Astrocyte (in vitro differentiated cells and primary cell): ENCODE data around the gene PHF19.

Experiments
- EZH2 ChIP-seq: IDR thresholded peaks from 2 replicates; pipeline ENCODE4 v1.6.1; 2012; ENCODE audit warnings: mild to moderate bottlenecking, low read length, inconsistent platforms; ENCODE audit not compliant: insufficient read depth
- TF ChIP-seq, protein P1 (sequence below): IDR thresholded peaks from 2 replicates; pipeline ENCODE4 v1.5.1; 2011; ENCODE audit warnings: low read depth, mild to moderate bottlenecking, inconsistent platforms, low read length, moderate library complexity; ENCODE audit not compliant: insufficient read depth

DNA sequence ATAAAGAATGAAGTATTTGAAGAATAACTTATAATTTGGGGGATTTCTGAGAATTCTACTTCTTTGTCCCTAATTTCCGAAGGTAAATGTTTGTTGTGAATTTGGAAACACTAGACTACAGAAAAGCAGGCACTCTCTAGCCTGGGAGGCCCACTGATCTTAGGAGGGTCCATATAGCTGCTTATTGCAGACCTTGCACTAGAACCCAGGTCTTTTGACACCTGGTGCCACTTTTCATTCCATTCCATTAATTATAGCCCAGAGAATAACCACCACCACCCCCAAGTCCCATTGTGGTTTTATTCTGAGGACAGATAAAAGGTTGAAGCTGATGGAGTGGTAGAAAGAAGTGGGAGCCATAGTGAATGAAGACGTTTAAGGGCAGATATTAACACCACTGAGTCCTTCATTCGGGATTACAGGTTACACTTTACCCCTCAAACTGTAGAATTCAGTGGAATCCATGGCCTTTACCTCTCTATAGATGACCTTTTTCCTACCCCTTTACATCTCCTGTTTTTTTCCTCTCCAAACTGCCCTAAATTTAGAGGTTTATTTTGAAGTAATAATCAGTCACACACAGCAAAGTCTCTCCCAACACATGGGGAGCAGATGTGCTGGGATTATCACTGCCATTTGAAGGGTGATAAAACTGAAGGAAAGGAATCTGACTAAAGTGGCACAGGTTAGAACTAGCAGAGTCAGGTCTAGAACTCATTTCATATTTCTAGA is 22.2 kb downstream of the PHF19 start:
- TF ChIP-seq, protein P1, sequence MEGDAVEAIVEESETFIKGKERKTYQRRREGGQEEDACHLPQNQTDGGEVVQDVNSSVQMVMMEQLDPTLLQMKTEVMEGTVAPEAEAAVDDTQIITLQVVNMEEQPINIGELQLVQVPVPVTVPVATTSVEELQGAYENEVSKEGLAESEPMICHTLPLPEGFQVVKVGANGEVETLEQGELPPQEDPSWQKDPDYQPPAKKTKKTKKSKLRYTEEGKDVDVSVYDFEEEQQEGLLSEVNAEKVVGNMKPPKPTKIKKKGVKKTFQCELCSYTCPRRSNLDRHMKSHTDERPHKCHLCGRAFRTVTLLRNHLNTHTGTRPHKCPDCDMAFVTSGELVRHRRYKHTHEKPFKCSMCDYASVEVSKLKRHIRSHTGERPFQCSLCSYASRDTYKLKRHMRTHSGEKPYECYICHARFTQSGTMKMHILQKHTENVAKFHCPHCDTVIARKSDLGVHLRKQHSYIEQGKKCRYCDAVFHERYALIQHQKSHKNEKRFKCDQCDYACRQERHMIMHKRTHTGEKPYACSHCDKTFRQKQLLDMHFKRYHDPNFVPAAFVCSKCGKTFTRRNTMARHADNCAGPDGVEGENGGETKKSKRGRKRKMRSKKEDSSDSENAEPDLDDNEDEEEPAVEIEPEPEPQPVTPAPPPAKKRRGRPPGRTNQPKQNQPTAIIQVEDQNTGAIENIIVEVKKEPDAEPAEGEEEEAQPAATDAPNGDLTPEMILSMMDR, result no peak
- TF ChIP-seq EZH2, result no peak
